GM18508 (cell line): Measurements from ENCODE around the gene AGGF1.
"Not testable (repeated sequence)": the region's sequence is repeated elsewhere in the genome, so short reads cannot be mapped to it uniquely, and the experiment has no call there.

Experiments used
- ATAC-seq: cut with Tn5 transposase; IDR thresholded peaks from one replicate; pipeline ENCODE4 v1.9.1; 2021; ENCODE audit warnings: moderate number of reproducible peaks; ENCODE audit not compliant: insufficient read depth, unreplicated experiment

AGGF1 gene

GRCh38 chr5:77030097-77031071 lies at the start of gene AGGF1:
Gene AGGF1 (plus strand): TSS chr5:77030404. CDS start chr5:77030767, 363 bp downstream.
- peak; percentile 95 for ATAC-seq

GRCh38 chr5:76980518-76981144 lies 49.6 kb upstream of the AGGF1 start:
- ATAC-seq = no peak

GRCh38 chr5:76982450-76982849 lies 47.8 kb upstream of the AGGF1 start:
- no peak for ATAC-seq

GRCh38 chr5:76983468-76983867 lies 46.7 kb upstream of the AGGF1 start:
- ATAC-seq = no peak

- ATAC-seq = no peak
Measured at GRCh38 chr5:76986825-76987526, 43.2 kb upstream of the AGGF1 start.

GRCh38 chr5:76990899-76991459 lies 39.2 kb upstream of the AGGF1 start:
- no peak for ATAC-seq

GRCh38 chr5:76993436-76993835 lies 36.8 kb upstream of the AGGF1 start:
- ATAC-seq = not testable (repeated sequence)

- ATAC-seq = no peak
Measured at GRCh38 chr5:76994337-76994736, 35.9 kb upstream of the AGGF1 start.

GRCh38 chr5:76998251-76998650 lies 32.0 kb upstream of the AGGF1 start:
- not testable (repeated sequence) for ATAC-seq

- ATAC-seq = no peak
Measured at GRCh38 chr5:76999451-76999850, 30.8 kb upstream of the AGGF1 start.

GRCh38 chr5:77003246-77003645 lies 27.0 kb upstream of the AGGF1 start:
- ATAC-seq = no peak

GRCh38 chr5:77006124-77006523 lies 24.1 kb upstream of the AGGF1 start:
- ATAC-seq = no peak

- no peak for ATAC-seq
Measured at GRCh38 chr5:77008413-77008812, 21.8 kb upstream of the AGGF1 start.

GRCh38 chr5:77010243-77010642 lies 20.0 kb upstream of the AGGF1 start:
- ATAC-seq = no peak

- no peak for ATAC-seq
Measured at GRCh38 chr5:77011498-77011897, 18.7 kb upstream of the AGGF1 start.

GRCh38 chr5:77012601-77013000 lies 17.6 kb upstream of the AGGF1 start:
- no peak for ATAC-seq

- ATAC-seq = no peak
Measured at GRCh38 chr5:77015938-77016569, 14.2 kb upstream of the AGGF1 start.

- ATAC-seq = no peak
Measured at GRCh38 chr5:77016962-77017361, 13.2 kb upstream of the AGGF1 start.

GRCh38 chr5:77017668-77018067 lies 12.5 kb upstream of the AGGF1 start:
- ATAC-seq = no peak
